A673 (cell line): ENCODE data around the gene SRPRB. TPM values are rescaled to one million over a fixed set of nuclear protein-coding genes. Genes with fewer than 3 reads are reported as not detected.

ENCODE experiments used
- BruUV-seq: library from RNA; stranded (reverse); fragments of 400-500 nt; replicated peaks from 2 replicates; lab custom pipeline; 2021; lab: Mats Ljungman, UMichigan
- CTCF ChIA-PET: fragments of 300-600 bp; sonication (Branson Sonifier 250); formaldehyde crosslinking; loops from one replicate; lab custom pipeline; 2022; ENCODE audit warnings: antibody characterized with exemption; lab: Charles Lee
- POLR2A ChIA-PET: fragments of 300-600 bp; sonication (Branson Sonifier 250); formaldehyde crosslinking; loops from one replicate; lab custom pipeline; 2022; ENCODE audit warnings: antibody characterized with exemption; ENCODE audit not compliant: low non-redundant PET; lab: Charles Lee
- DNase-seq: peaks from one replicate; pipeline ENCODE4 v3.0.0-alpha.2; 2015; ENCODE audit warnings: low spot score
- H3K27ac ChIP-seq: fragments of 200-600 bp; sonication (generic); 2 replicates; pipeline ENCODE4 v1.5.1; 2016; ENCODE audit warnings: mixed run types, low read depth, mild to moderate bottlenecking, mixed read lengths, antibody characterized with exemption, low read length; ENCODE audit not compliant: poor library complexity, severe bottlenecking
- H3K27me3 ChIP-seq: fragments of 200-600 bp; sonication (generic); replicated peaks from 2 replicates; pipeline ENCODE4 v1.6.1; 2017; ENCODE audit warnings: mixed run types, low read depth, mild to moderate bottlenecking, mixed read lengths, antibody characterized with exemption, low read length; ENCODE audit not compliant: insufficient read depth, poor library complexity
- H3K36me3 ChIP-seq: fragments of 200-600 bp; sonication (generic); 2 replicates; pipeline ENCODE4 v1.6.1; 2016; ENCODE audit warnings: mixed run types, mild to moderate bottlenecking, mixed read lengths, antibody characterized with exemption, low read length; ENCODE audit not compliant: insufficient read depth, poor library complexity, severe bottlenecking
- H3K4me1 ChIP-seq: fragments of 200-600 bp; sonication (generic); 2 replicates; pipeline ENCODE4 v1.6.1; 2017; ENCODE audit warnings: mixed run types, mild to moderate bottlenecking, mixed read lengths, antibody characterized with exemption, low read length; ENCODE audit not compliant: insufficient read depth, poor library complexity, severe bottlenecking
- H3K4me3 ChIP-seq: fragments of 200-600 bp; sonication (generic); 2 replicates; pipeline ENCODE4 v1.5.1; 2016; ENCODE audit warnings: low read depth, mixed run types, mild to moderate bottlenecking, mixed read lengths, low read length; ENCODE audit not compliant: poor library complexity, severe bottlenecking
- H3K9me3 ChIP-seq: fragments of 200-600 bp; sonication (generic); 2 replicates; pipeline ENCODE4 v1.6.1; 2016; ENCODE audit warnings: mixed run types, low read depth, mild to moderate bottlenecking, mixed read lengths, antibody characterized with exemption, low read length; ENCODE audit not compliant: poor library complexity, severe bottlenecking
- EZH2 ChIP-seq: fragments of 200-600 bp; sonication (generic); IDR thresholded peaks from 2 replicates; pipeline ENCODE4 v1.6.1; 2017; ENCODE audit warnings: borderline replicate concordance, low read depth, mild to moderate bottlenecking, mixed read lengths, antibody characterized with exemption, low read length; ENCODE audit not compliant: poor library complexity, severe bottlenecking
- intact Hi-C: fragments of 100-400 bp; cut with micrococcal nuclease; formaldehyde crosslinking; loops from one replicate; pipeline ENCODE4 v1.10.0; 2022; ENCODE audit not compliant: unreplicated experiment
- total RNA-seq: library from RNA; stranded (reverse); gene quantifications from 2 replicates; pipeline ENCODE4 v1.2.3, GENCODE V29; 2021
- TF ChIP-seq, protein P1 (sequence below): fragments of 300-800, 200-600 bp; sonication (generic); conservative IDR thresholded peaks from 2 replicates; pipeline ENCODE4 v1.5.1; 2017; ENCODE audit warnings: low read depth, mild to moderate bottlenecking, antibody characterized with exemption, low read length, moderate library complexity, mixed read lengths

Gene SRPRB
- total RNA-seq, 1 experiment from 2014 or later = 64.2 TPM

DNA sequence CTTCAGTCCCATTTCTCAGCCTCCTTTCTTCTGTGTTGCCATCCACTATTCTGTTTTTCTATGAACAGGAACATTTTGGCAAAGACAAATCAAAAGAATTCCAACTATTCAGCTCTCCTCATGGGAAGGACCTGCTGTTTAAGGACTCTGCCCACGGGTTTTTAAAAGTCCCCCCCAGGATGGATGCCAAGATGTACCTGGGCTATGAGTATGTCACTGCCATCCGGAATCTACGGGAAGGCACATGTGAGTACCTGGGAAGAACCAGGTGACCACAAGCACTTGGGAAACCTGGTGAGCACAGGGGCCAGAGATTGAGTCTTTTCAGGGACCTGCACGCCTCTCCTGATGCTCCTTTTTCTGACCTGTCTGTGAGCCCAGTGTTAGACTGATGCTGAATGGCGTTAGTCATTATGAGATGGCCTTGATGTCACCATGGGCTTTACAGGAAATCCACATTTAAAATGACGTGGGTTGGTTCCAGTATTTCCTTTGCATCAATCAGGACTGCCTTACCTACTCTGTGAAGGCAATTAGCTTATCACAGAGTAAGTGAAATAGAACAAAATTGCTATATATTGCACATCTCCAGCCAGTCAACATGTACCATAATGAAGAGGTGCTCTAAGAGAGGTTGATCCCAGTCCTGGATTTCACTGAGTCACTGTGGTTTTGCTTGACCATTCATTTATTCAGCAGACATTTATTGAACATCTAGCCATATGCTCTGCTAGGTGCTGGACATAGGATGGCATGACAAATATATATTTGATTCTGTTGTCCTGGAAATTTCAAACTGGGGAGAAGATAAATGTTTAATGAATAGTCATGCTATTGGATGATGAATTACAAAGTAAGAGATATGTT is 47.7 kb upstream of the SRPRB start:
- TF ChIP-seq, protein P1, sequence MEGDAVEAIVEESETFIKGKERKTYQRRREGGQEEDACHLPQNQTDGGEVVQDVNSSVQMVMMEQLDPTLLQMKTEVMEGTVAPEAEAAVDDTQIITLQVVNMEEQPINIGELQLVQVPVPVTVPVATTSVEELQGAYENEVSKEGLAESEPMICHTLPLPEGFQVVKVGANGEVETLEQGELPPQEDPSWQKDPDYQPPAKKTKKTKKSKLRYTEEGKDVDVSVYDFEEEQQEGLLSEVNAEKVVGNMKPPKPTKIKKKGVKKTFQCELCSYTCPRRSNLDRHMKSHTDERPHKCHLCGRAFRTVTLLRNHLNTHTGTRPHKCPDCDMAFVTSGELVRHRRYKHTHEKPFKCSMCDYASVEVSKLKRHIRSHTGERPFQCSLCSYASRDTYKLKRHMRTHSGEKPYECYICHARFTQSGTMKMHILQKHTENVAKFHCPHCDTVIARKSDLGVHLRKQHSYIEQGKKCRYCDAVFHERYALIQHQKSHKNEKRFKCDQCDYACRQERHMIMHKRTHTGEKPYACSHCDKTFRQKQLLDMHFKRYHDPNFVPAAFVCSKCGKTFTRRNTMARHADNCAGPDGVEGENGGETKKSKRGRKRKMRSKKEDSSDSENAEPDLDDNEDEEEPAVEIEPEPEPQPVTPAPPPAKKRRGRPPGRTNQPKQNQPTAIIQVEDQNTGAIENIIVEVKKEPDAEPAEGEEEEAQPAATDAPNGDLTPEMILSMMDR = no peak
- no peak for TF ChIP-seq EZH2
- no TSS peak for BruUV-seq
- intact Hi-C loops = no loop called here
- POLR2A ChIA-PET = interaction anchor here (0.5 kb wide), 1 partner anchor 244 kb away, joined by 5 read pairs; no protein-coding TSS in a partner anchor
- Histone ChIP-seq H3K27ac (no peak overlapping the region), H3K9me3 (no peaks in the 10 kb centered on the region), H3K27me3 (peaks cover 14% of the 10 kb centered on the region), H3K4me3 (no peak overlapping the region), H3K36me3 (no peaks in the 10 kb centered on the region), H3K4me1 (no peaks in the 10 kb centered on the region)
- no peak for DNase-seq
- CTCF ChIA-PET = no interaction called here

DNA sequence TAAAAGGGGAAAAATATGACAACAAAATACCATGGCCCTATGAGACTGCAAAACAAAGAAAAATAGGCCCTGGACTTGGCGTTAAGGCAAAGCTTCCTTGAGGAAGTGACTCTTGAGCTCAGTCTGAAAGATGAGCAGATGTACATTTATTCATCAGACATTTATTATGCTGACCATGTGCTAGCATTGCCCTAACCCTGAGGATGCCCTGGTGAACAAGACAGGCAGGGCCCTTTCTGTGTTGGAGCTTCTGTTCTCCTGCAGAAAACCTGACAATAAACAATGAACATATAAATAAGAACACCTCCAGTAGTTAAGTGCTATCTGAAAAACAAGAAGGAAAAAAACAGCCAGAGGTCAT is 47.1 kb upstream of the SRPRB start:
- intact Hi-C loops = no loop called here
- DNase-seq = no peak
- POLR2A ChIA-PET = no interaction called here
- no TSS peak for BruUV-seq
- H3K4me3 ChIP-seq = no peak overlapping the region
- H3K27ac ChIP-seq = no peak overlapping the region
- no peaks in the 10 kb centered on the region for H3K9me3 ChIP-seq
- H3K27me3 ChIP-seq = peaks cover 18% of the 10 kb centered on the region
- TF ChIP-seq, protein P1 = no peak
- TF ChIP-seq EZH2 = no peak
- CTCF ChIA-PET = no interaction called here
- H3K36me3 ChIP-seq = no peaks in the 10 kb centered on the region
- no peaks in the 10 kb centered on the region for H3K4me1 ChIP-seq

- intact Hi-C loops = no loop called here
- no TSS peak for BruUV-seq
- Histone ChIP-seq H3K9me3 (no peaks in the 10 kb centered on the region), H3K36me3 (no peaks in the 10 kb centered on the region), H3K27ac (no peak overlapping the region), H3K4me3 (no peak overlapping the region), H3K4me1 (no peaks in the 10 kb centered on the region), H3K27me3 (peaks cover 22% of the 10 kb centered on the region)
- no peak for DNase-seq
- ChIA-PET CTCF (no interaction called here), POLR2A (no interaction called here)
- TF ChIP-seq, protein P1 = no peak
- no peak for TF ChIP-seq EZH2
These were observed 46.5 kb upstream of the SRPRB start for GRCh38 chr3:133758964-133759739.
